Endodermal cell (in vitro differentiated cells): Measurements from ENCODE around the gene OTOP2. TPM values are rescaled to one million over a fixed set of nuclear protein-coding genes. Genes with fewer than 3 reads are reported as not detected.
A peak's percentile ranks its signal among the peaks of the same experiment; 100 is the strongest.

Experiments used
- DNase-seq: peaks from one replicate; pipeline ENCODE4 v3.0.0-alpha.2; 2017
- H3K27ac ChIP-seq: 2 replicates; pipeline ENCODE4 v1.5.1; 2013; ENCODE audit warnings: mild to moderate bottlenecking, low read depth, low read length, moderate library complexity
- H3K27me3 ChIP-seq: 2 replicates; pipeline ENCODE4 v1.6.1; 2013; ENCODE audit warnings: mild to moderate bottlenecking, low read length, moderate library complexity; ENCODE audit not compliant: insufficient read depth, control insufficient read depth, poor library complexity, severe bottlenecking
- H3K36me3 ChIP-seq: 2 replicates; pipeline ENCODE4 v1.7.0; 2013; ENCODE audit warnings: mild to moderate bottlenecking, low read length, moderate library complexity; ENCODE audit not compliant: control insufficient read depth, insufficient read depth
- H3K4me1 ChIP-seq: one replicate; pipeline ENCODE4 v1.7.0; 2013; ENCODE audit warnings: low read length; ENCODE audit not compliant: control insufficient read depth, insufficient read depth
- H3K4me3 ChIP-seq: 2 replicates; pipeline ENCODE4 v1.5.1; 2013; ENCODE audit warnings: mild to moderate bottlenecking, low read length, moderate library complexity
- H3K9ac ChIP-seq: 2 replicates; pipeline ENCODE4 v1.6.1; 2013; ENCODE audit warnings: mild to moderate bottlenecking, low read length, moderate library complexity; ENCODE audit not compliant: poor library complexity, severe bottlenecking; ENCODE audit errors: extremely low read depth
- H3K9me3 ChIP-seq: 2 replicates; pipeline ENCODE4 v1.6.1; 2013; ENCODE audit warnings: mild to moderate bottlenecking, low read length, moderate library complexity; ENCODE audit not compliant: control insufficient read depth
- H3K27ac Mint-ChIP-seq: 2 replicates; pipeline ENCODE4 v1.8.0; 2020; ENCODE audit warnings: mixed read lengths
- H3K27me3 Mint-ChIP-seq: 2 replicates; pipeline ENCODE4 v1.8.0; 2021; ENCODE audit warnings: mild to moderate bottlenecking, mixed read lengths; ENCODE audit not compliant: insufficient read depth
- H3K36me3 Mint-ChIP-seq: 2 replicates; pipeline ENCODE4 v1.8.0; 2020; ENCODE audit warnings: low read depth, mixed read lengths
- H3K4me1 Mint-ChIP-seq: 2 replicates; pipeline ENCODE4 v1.8.0; 2020; ENCODE audit warnings: mixed read lengths
- H3K4me3 Mint-ChIP-seq: 2 replicates; pipeline ENCODE4 v1.8.0; 2020; ENCODE audit warnings: mild to moderate bottlenecking, moderate library complexity, mixed read lengths
- H3K9me3 Mint-ChIP-seq: 2 replicates; pipeline ENCODE4 v1.8.0; 2020; ENCODE audit warnings: mild to moderate bottlenecking, mixed read lengths
- WGBS, 2 experiments: methylation state at CpG; one replicate each; pipeline versions ENCODE4 v1.1.5 to v1.1.7; 2013; ENCODE audit warnings: missing lambda C conversion rate in 2 of 2, mixed read lengths in 1 of 2; ENCODE audit not compliant: insufficient coverage in 1 of 2, insufficient read length in 1 of 2; 5-methylcytosine and 5-hydroxymethylcytosine counted together
- total RNA-seq, 2 donors: library from RNA; stranded (reverse); fragmentation: NEBNext Ultra II Directional in 1 of 2; extraction: Animal tissue kit (Norgen Biotek cat#: 25700) in 1 of 2; gene quantifications; 2 replicates in 1 of 2; 3 replicates in 1 of 2; pipeline ENCODE4 v1.2.1, GENCODE V29; 2021
- TF ChIP-seq, protein P1 (sequence below): fragments of 200-600 bp; sonication (generic); conservative IDR thresholded peaks from 2 replicates; pipeline ENCODE4 v1.5.0; 2021; ENCODE audit warnings: antibody characterized with exemption, mild to moderate bottlenecking

Gene OTOP2
- total RNA-seq, 2 donors from 2014 or later: not detected

DNA sequence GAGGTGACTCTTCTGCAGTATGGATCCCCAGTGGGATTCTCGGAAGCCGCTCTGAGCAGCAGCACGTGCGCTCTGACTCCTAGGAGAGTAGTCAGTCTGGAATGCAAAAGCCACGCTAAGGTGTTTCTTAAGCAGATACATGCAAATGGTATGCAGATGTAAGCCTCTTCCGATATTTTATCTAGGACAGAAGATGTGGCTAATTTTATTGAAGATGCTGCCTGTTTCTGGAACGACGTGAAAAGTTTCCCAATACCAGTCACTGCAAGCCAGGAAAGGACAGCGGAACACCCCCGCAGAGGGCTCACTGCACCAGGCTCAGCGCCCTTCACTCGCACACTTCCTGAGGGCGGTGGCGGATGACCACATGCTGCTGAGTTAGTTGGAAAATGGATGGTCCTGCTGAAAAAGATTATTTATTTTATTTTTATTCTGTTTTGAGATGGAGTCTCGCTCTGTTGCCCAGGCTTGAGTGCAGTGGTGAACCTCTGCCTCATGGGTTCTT is 40.8 kb upstream of the OTOP2 start:
- 82 to 84% methylated on average over 12 to 15 of the region's 15 CpGs for WGBS, 2 experiments
- H3K4me3 ChIP-seq: no peak overlapping the region
- H3K9ac ChIP-seq: no peak overlapping the region
- DNase-seq: peak; percentile 60
- no peak overlapping the region for H3K27ac ChIP-seq
- H3K27me3 ChIP-seq: peaks cover 7% of the 10 kb centered on the region
- H3K36me3 ChIP-seq: no peaks in the 10 kb centered on the region
- Mint-ChIP-seq H3K27me3 (peaks cover 20% of the 10 kb centered on the region), H3K4me3 (no peak overlapping the region), H3K36me3 (no peaks in the 10 kb centered on the region), H3K9me3 (no peaks in the 10 kb centered on the region), H3K4me1 (no peaks in the 10 kb centered on the region), H3K27ac (no peak overlapping the region)
- no peaks in the 10 kb centered on the region for H3K9me3 ChIP-seq
- TF ChIP-seq, protein P1, sequence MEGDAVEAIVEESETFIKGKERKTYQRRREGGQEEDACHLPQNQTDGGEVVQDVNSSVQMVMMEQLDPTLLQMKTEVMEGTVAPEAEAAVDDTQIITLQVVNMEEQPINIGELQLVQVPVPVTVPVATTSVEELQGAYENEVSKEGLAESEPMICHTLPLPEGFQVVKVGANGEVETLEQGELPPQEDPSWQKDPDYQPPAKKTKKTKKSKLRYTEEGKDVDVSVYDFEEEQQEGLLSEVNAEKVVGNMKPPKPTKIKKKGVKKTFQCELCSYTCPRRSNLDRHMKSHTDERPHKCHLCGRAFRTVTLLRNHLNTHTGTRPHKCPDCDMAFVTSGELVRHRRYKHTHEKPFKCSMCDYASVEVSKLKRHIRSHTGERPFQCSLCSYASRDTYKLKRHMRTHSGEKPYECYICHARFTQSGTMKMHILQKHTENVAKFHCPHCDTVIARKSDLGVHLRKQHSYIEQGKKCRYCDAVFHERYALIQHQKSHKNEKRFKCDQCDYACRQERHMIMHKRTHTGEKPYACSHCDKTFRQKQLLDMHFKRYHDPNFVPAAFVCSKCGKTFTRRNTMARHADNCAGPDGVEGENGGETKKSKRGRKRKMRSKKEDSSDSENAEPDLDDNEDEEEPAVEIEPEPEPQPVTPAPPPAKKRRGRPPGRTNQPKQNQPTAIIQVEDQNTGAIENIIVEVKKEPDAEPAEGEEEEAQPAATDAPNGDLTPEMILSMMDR: no peak
- no peaks in the 10 kb centered on the region for H3K4me1 ChIP-seq

DNA sequence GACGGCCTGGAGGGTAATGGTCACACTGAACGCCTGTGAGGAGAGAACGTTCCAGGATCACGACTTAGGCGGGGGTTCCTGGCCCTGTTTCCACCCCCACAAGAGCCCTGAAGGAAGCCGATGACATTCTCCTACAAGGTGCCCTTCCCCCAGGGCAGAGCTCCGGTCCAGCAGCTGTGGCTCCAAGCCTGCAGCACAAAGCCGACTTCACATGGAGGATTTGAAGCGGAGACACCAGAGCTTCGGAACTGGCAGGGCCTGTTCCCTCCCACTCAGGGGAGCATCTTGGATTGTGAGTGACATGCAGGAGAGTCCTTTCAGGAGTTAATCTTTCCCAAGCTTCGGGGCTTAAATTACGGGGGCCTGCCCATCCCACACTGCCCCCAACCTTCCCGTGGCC is 35.6 kb upstream of the OTOP2 start:
- TF ChIP-seq, protein P1: no peak
- 83 to 84% methylated on average over 10 to 13 of the region's 13 CpGs for WGBS, 2 experiments
- Mint-ChIP-seq H3K4me1 (no peaks in the 10 kb centered on the region), H3K9me3 (no peaks in the 10 kb centered on the region), H3K4me3 (no peak overlapping the region), H3K36me3 (no peaks in the 10 kb centered on the region), H3K27ac (no peak overlapping the region), H3K27me3 (peaks cover 34% of the 10 kb centered on the region)
- Histone ChIP-seq H3K4me3 (no peak overlapping the region), H3K36me3 (no peaks in the 10 kb centered on the region), H3K4me1 (no peaks in the 10 kb centered on the region), H3K27me3 (peaks cover 27% of the 10 kb centered on the region), H3K9me3 (no peaks in the 10 kb centered on the region), H3K27ac (no peak overlapping the region), H3K9ac (no peak overlapping the region)
- no peak for DNase-seq

DNA sequence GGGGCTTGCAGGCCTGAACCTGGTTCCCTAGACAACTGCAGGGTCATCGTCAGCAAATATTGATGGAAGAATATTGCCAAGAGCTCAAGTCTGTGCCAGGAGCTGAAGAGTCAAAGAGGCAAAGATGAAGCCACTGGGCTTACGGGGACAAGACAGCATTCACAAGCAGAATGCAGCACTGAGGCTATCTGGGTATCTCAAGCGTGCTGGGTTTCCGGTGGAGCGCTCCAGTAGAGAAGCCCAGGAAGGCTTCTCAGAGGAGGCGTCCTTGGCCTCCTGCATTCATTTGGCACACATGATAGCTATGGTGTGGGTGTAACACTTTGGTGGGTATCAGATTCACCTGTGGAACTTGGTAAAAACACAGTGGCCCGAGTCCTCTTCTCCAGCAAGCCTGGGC is 33.5 kb upstream of the OTOP2 start:
- H3K36me3 Mint-ChIP-seq: no peaks in the 10 kb centered on the region
- Histone ChIP-seq H3K4me3 (no peak overlapping the region), H3K36me3 (no peaks in the 10 kb centered on the region), H3K27me3 (peaks cover 47% of the 10 kb centered on the region), H3K27ac (no peak overlapping the region), H3K4me1 (no peaks in the 10 kb centered on the region), H3K9ac (no peak overlapping the region), H3K9me3 (no peaks in the 10 kb centered on the region)
- H3K27me3 Mint-ChIP-seq: peaks cover 51% of the 10 kb centered on the region
- whole genome bisulfite sequencing, 2 experiments: 93 to 100% methylated on average over 5 to 7 of the region's 7 CpGs
- peaks cover 8% of the 10 kb centered on the region for H3K4me1 Mint-ChIP-seq
- no peaks in the 10 kb centered on the region for H3K9me3 Mint-ChIP-seq
- no peak for DNase-seq
- H3K4me3 Mint-ChIP-seq: no peak overlapping the region
- TF ChIP-seq, protein P1: no peak
- H3K27ac Mint-ChIP-seq: no peak overlapping the region
